ENCODE results near the gene LRRC15. TPM values are rescaled to one million over a fixed set of nuclear protein-coding genes. Genes with fewer than 3 reads are reported as not detected.
A peak's percentile ranks its signal among the peaks of the same experiment; 100 is the strongest.

The LRRC15 gene
- total RNA-seq, 1 experiment from 2014 or later, result 0.07 TPM

GRCh38 chr3:194381460-194381875 lies 11.9 kb upstream of the LRRC15 start:
- peak; percentile 44 for ATAC-seq
- no peaks in the 10 kb centered on the region; the same call in 1 of the 2 replicates for H3K27me3 Mint-ChIP-seq (ENCODE audit: low read depth)
- TF ChIP-seq GABPB1 (CRISPR knock-in tag; IDR thresholded peaks at IDR 0.05) (no peak), NFYB (CRISPR knock-in tag; conservative IDR thresholded peaks at IDR 0.05; ENCODE audit: low read depth) (peak; percentile 28; the same call in 1 of the 2 replicates)

GRCh38 chr3:194380326-194380725 lies 10.8 kb upstream of the LRRC15 start:
- DNase-seq (ENCODE audit: low spot score) (no peak), ATAC-seq (no peak)
- Mint-ChIP-seq H3K4me3 (no peak overlapping the region), H3K36me3 (no peaks in the 10 kb centered on the region), H3K27me3 (ENCODE audit: low read depth) (no peaks in the 10 kb centered on the region; the same call in 1 of the 2 replicates), H3K27ac (no peak overlapping the region), H3K4me1 (peaks cover 46% of the 10 kb centered on the region), H3K9me3 (no peaks in the 10 kb centered on the region)
- POLR2A ChIA-PET, result no interaction called here
- TF ChIP-seq GRHL2 (CRISPR knock-in tag; IDR thresholded peaks at IDR 0.05; ENCODE audit: insufficient replicate concordance, severe bottlenecking), result no peak
- TF ChIP-seq ARID4B (CRISPR knock-in tag; IDR thresholded peaks at IDR 0.05; ENCODE audit: borderline replicate concordance), result no peak
- TF ChIP-seq MYBL2 (CRISPR knock-in tag; IDR thresholded peaks at IDR 0.05), result no peak
- no peak for TF ChIP-seq ZNF423 (CRISPR knock-in tag; IDR thresholded peaks at IDR 0.05)
- no peak for TF ChIP-seq GABPB1 (CRISPR knock-in tag; IDR thresholded peaks at IDR 0.05)
- CTCF ChIA-PET, result interaction anchor here (0.9 kb wide), 1 partner anchor 65 kb away, joined by 4 read pairs; no protein-coding TSS in a partner anchor

More at GRCh38 chr3:194381460-194381875, 11.9 kb upstream of the LRRC15 start:
- ChIA-PET CTCF (no interaction called here), POLR2A (no interaction called here)
- Mint-ChIP-seq H3K4me3 (no peak overlapping the region), H3K9me3 (no peaks in the 10 kb centered on the region), H3K4me1 (peaks cover 38% of the 10 kb centered on the region), H3K36me3 (no peaks in the 10 kb centered on the region), H3K27ac (no peak overlapping the region)
- DNase-seq (ENCODE audit: low spot score), result no peak

GRCh38 chr3:194379651-194380050 lies 10.1 kb upstream of the LRRC15 start:
- Mint-ChIP-seq H3K9me3 (no peaks in the 10 kb centered on the region), H3K4me3 (no peak overlapping the region), H3K4me1 (peaks cover 52% of the 10 kb centered on the region), H3K36me3 (no peaks in the 10 kb centered on the region), H3K27ac (no peak overlapping the region), H3K27me3 (ENCODE audit: low read depth) (no peaks in the 10 kb centered on the region)
- DNase-seq (ENCODE audit: low spot score) (no peak), ATAC-seq (no peak)
- POLR2A ChIA-PET, result no interaction called here
- CTCF ChIA-PET, result interaction anchor here (1.0 kb wide), 1 partner anchor 36 kb away, joined by 3 read pairs; no protein-coding TSS in a partner anchor
- TF ChIP-seq STAT6 (CRISPR knock-in tag; conservative IDR thresholded peaks at IDR 0.05; ENCODE audit: low read depth), result no peak
- TF ChIP-seq ZNF425 (CRISPR knock-in tag; conservative IDR thresholded peaks at IDR 0.05), result no peak
- no peak for TF ChIP-seq ZBTB43 (CRISPR knock-in tag; IDR thresholded peaks at IDR 0.05)
- no peak for TF ChIP-seq ETV6 (CRISPR knock-in tag; IDR thresholded peaks at IDR 0.05)
- TF ChIP-seq MXD4 (CRISPR knock-in tag; IDR thresholded peaks at IDR 0.05; ENCODE audit: borderline replicate concordance), result no peak
- TF ChIP-seq MYBL2 (CRISPR knock-in tag; IDR thresholded peaks at IDR 0.05), result no peak
- TF ChIP-seq HMGA2 (CRISPR knock-in tag; IDR thresholded peaks at IDR 0.05), result no peak
- TF ChIP-seq E2F5 (CRISPR knock-in tag; IDR thresholded peaks at IDR 0.05), result no peak
- no peak for TF ChIP-seq E2F4 (CRISPR knock-in tag; IDR thresholded peaks at IDR 0.05; ENCODE audit: borderline replicate concordance, low read depth)
- TF ChIP-seq MLX (CRISPR knock-in tag; IDR thresholded peaks at IDR 0.05), result no peak
- TF ChIP-seq IRF1 (CRISPR knock-in tag; IDR thresholded peaks at IDR 0.05), result no peak

Measured in WTC11 (cell line).